ENCODE data around the gene ATP13A2.

The ATP13A2 gene

DNA sequence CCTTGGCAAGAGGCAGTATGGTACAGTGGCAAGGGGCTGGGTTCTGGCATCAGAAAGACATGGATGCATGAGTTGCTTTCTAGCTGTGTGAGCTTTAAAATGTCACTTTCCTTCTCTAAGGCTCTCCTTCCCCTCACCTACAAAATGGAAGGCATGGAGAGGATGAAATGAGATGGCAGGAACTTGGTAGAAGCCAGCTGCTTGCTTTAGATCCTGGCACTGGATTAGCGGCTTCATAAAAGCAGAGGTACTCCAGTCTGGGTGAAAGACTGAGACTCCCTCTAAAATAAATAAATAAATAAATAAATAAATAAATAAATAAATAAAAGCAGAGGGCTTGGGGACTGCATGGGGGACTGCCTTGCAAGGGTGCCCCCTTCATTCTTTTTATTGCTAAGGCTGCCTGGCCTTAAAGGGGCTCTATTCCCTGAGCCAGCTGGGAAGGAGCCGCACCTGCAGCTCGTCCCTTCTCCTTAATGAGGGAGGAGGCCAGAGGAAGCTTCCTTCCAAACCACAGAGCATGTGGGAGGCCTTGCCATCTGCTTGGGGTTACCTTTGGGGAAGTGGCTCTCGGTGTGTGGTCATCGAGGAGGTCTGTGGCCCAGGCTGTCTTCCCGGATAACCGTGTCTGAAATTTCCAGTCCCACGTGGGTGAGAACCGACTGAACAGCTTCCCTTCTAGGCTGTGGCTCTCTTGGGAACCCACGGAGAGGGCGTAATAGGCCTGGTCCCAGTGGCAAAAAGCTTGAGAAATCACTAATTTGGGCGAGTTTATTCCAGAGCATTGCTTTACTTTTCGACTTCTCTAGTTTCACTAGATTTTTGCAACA lies 2.0 kb upstream of the ATP13A2 start:
- no peak for DNase-seq (ENCODE audit: low read depth)
- TF ChIP-seq, protein P1, sequence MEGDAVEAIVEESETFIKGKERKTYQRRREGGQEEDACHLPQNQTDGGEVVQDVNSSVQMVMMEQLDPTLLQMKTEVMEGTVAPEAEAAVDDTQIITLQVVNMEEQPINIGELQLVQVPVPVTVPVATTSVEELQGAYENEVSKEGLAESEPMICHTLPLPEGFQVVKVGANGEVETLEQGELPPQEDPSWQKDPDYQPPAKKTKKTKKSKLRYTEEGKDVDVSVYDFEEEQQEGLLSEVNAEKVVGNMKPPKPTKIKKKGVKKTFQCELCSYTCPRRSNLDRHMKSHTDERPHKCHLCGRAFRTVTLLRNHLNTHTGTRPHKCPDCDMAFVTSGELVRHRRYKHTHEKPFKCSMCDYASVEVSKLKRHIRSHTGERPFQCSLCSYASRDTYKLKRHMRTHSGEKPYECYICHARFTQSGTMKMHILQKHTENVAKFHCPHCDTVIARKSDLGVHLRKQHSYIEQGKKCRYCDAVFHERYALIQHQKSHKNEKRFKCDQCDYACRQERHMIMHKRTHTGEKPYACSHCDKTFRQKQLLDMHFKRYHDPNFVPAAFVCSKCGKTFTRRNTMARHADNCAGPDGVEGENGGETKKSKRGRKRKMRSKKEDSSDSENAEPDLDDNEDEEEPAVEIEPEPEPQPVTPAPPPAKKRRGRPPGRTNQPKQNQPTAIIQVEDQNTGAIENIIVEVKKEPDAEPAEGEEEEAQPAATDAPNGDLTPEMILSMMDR (IDR thresholded peaks at IDR 0.05; ENCODE audit: low read length, missing control alignments) = no peak
- no peak overlapping the region for H3K4me3 ChIP-seq (replicated peaks; ENCODE audit: low read depth, low read length)

DNA sequence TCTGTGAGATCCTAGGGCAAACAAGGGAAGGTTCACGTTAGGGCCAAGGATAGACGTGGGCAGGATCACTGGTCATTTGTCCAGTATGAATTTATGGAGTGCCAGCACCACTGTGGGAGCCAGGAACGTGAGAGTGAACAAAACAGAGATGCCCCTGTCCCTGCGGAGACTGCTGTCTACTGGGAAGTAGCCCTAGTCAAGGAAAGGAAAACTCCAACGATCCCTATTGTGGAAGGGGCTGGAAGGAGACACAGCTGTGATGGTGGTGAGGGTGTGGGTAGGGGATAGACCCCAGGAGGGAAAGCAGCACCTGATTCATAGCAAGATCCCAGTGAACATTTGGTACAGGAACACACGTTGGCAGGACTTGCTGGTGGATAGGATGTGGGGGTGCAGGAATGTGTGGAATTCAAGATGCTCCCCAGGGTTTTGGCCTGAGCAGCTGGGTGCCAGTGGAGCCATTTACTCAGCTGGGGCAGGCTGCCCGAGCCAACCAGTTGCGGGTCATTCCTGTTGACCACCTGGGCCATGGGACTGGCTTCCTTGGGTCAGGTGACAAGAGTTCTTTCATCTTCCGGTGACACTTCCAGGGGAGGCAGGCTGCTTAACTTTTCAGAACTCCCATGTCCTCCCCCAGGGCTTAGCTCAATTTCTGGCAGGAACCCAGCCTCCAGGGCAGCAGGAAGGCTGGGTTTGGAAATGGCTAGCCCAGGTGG lies 1.2 kb upstream of the ATP13A2 start:
- TF ChIP-seq, protein P1 (IDR thresholded peaks at IDR 0.05; ENCODE audit: low read length, missing control alignments) = no peak
- H3K4me3 ChIP-seq (replicated peaks; ENCODE audit: low read depth, low read length) = no peak overlapping the region
- peak; percentile 25 for DNase-seq (ENCODE audit: low read depth)

DNA sequence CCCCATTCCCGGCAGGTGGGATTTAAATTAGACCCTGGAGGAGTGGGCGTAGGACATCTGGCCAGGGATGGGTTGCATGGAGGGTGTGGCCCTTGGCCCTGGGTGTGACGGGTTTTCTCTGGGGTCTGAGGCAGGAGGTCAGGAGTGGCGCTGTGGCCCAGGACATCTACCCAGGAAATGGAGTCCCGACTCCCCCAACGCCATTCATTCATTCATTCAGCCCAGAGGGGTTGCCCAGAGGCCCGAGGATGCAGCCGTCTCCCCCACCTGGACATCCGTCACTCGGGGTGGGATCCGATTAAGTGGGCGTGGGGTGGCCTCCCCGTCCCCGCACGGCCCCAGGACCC lies 663 bp downstream of the ATP13A2 start:
- TF ChIP-seq, protein P1 (IDR thresholded peaks at IDR 0.05; ENCODE audit: low read length, missing control alignments) = no peak
- H3K4me3 ChIP-seq (replicated peaks; ENCODE audit: low read depth, low read length) = peak overlapping the region; percentile 72
- DNase-seq (ENCODE audit: low read depth) = no peak

DNA sequence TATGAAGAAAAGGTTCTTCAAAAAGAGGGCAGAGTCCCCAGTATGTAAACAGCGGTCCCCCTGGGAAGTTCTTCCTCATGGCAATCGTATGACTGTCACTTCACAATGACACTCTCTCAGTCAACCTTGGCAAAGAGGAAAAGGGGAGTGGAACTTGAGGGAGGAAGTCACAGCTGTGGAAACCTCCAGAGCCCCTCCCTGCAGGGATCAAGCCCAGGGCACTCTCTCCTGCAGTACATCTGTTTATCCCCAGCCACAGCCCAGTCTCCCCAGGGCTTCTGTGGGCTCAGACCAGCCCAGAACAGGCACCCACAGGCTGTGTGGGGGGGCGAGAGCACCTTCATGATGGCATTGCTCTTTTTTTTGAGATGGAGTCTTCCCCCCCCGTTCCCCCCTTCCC lies 2.0 kb downstream of the ATP13A2 start:
- TF ChIP-seq, protein P1 (IDR thresholded peaks at IDR 0.05; ENCODE audit: low read length, missing control alignments) = no peak
- no peak for DNase-seq (ENCODE audit: low read depth)
- no peak overlapping the region for H3K4me3 ChIP-seq (replicated peaks; ENCODE audit: low read depth, low read length)

DNA sequence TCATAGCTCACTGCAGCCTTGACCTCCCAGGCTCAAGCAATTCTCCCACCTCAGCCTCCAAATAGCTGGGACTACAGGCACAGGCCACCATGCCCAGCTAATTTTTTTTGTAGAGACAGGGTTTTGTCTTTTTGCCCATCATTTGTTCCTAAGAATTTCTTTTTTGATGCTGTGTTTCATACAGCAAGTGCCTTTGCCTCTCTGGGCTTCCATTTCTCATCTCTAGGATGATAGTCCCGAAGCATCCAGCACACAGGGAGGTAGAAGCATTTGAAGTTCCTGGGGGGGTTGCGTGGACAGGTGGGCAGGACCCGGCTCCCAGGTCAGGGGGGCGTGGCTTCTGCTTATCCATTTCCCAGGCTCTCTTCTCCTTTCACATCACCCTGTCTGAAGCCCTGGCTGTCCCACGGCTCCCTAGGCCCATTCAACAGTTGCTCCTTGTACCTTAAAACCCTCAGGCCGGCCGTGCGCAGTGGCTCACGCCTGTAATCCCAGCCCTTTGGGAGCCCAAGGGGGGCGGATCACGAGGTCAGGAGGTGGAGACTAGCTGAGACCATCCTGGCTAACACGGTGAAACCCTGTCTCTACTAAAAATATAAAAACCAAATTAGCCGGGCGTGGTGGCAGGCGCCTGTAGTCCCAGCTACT lies 3.4 kb downstream of the ATP13A2 start:
- H3K4me3 ChIP-seq (replicated peaks; ENCODE audit: low read depth, low read length) = no peak overlapping the region
- DNase-seq (ENCODE audit: low read depth) = no peak
- TF ChIP-seq, protein P1 (IDR thresholded peaks at IDR 0.05; ENCODE audit: low read length, missing control alignments) = no peak

DNA sequence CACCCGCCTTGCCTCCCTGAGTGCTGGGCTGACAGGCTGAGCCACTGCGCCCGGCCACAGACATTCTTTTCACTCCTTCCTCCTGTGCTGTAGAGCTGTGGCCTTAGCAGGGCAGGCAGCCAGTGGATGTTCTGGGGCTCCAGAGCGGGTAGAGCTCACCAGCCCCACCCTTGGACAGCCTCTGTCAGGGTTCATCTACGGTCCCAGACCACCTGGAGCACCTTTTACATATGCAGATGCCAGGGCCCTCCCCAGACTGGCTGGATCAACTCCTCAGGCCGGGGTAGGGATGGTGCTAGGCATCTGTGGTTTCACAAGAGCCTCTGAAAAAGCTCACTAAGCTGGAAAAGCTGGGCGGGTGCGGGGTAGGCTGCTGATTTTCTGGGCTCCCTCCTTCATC lies 4.6 kb downstream of the ATP13A2 start:
- H3K4me3 ChIP-seq (replicated peaks; ENCODE audit: low read depth, low read length) = no peak overlapping the region
- DNase-seq (ENCODE audit: low read depth) = no peak
- TF ChIP-seq, protein P1 (IDR thresholded peaks at IDR 0.05; ENCODE audit: low read length, missing control alignments) = no peak
